ENCODE results near the gene ZCCHC24.

DNA sequence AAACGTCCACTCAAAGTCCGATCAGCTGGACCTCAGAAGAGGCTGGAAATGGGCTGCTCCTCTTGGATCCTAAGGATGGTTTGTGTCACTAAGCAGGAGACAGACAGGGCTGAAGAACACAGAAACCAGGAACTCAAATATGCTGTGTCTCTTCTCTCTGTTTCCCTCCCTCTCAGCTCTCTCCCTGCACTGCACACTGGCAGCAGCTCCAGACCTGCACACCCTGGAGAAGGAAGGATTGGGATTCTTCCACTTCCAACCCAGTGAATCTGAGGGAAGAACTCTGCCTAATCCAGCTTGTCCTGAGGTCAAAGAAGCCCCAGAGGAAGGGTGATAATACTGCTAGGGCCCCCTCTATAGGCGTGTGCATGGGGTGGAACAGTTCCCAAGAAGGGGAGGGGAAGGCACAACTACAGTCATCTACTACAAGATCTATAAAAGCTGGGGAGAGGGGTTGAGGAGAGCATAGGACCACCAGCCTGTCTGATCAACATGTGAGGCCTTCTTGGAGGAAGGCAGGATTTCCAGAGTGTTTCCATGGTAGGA is 22.7 kb upstream of the ZCCHC24 start:
- TF ChIP-seq, protein P1, sequence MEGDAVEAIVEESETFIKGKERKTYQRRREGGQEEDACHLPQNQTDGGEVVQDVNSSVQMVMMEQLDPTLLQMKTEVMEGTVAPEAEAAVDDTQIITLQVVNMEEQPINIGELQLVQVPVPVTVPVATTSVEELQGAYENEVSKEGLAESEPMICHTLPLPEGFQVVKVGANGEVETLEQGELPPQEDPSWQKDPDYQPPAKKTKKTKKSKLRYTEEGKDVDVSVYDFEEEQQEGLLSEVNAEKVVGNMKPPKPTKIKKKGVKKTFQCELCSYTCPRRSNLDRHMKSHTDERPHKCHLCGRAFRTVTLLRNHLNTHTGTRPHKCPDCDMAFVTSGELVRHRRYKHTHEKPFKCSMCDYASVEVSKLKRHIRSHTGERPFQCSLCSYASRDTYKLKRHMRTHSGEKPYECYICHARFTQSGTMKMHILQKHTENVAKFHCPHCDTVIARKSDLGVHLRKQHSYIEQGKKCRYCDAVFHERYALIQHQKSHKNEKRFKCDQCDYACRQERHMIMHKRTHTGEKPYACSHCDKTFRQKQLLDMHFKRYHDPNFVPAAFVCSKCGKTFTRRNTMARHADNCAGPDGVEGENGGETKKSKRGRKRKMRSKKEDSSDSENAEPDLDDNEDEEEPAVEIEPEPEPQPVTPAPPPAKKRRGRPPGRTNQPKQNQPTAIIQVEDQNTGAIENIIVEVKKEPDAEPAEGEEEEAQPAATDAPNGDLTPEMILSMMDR (conservative IDR thresholded peaks at IDR 0.05 in 1 of 2, IDR thresholded peaks at IDR 0.05 in 1 of 2; ENCODE audit: low read depth in 1 of 2, low read length in 2 of 2): no peak
- no peak for TF ChIP-seq EZH2 (IDR thresholded peaks at IDR 0.05; ENCODE audit: low read length, missing control alignments)

All from fibroblast of lung (primary cell).